ENCODE results near the gene SNX9. TPM values are rescaled to one million over a fixed set of nuclear protein-coding genes. Genes with fewer than 3 reads are reported as not detected.

Gene SNX9
- polyA plus RNA-seq, 2 of the 4 experiments (the other 2 are of a cell fraction) = 13.9 to 29.8 TPM

DNA sequence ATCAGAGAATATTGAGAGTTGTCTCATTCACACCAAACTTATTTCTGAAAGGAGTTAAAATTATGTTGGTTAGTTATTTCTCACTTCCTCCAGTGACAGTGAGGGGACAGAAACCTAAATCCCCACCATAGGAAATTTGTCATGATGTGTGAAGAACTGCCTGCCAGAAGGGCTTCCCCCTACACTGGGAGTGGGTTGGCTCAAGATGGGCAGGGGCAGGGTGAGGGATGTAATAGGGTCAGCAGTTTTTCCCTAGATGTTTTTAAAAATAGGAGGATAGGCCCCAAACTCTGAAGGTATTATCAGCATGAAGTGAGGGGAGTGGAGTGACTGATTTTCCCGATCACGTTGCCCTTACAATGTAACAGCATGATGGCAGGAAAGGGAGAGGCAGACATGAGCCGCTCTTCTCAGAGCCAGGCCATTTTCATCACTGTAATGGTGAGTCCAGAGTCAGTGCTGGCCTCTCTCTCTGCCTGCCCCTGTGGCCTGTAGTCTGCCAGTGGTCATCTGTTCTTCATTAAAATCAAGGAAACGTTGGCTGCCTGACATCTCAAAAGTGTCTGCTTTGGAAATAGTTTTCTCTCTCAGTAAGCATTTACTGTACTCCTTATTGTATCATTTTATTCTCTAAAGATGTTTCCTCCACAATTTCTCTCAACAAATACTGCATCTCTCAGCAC lies 98.8 kb downstream of the SNX9 start:
- H3K27ac ChIP-seq = no peak overlapping the region
- ChIA-PET CTCF (no interaction called here), POLR2A (no interaction called here)
- FAIRE-seq (no peak), ATAC-seq (no peak), DNase-seq (ENCODE audit: low read depth in 1 of 2, low spot score in 1 of 2) (no peak)
- H3K9me3 ChIP-seq = no peaks in the 10 kb centered on the region
- WGBS (ENCODE audit: missing lambda C conversion rate) = 91% methylated on average over 4 of the region's 4 CpGs
- TF ChIP-seq SMC3 (IDR thresholded peaks at IDR 0.05) = no peak
- TF ChIP-seq NR3C1 (IDR thresholded peaks at IDR 0.05) = no peak
- no peak for TF ChIP-seq SREBF2 (IDR thresholded peaks at IDR 0.05)
- TF ChIP-seq CEBPB (IDR thresholded peaks at IDR 0.05) = no peak
- TF ChIP-seq RNF2 (IDR thresholded peaks at IDR 0.05; ENCODE audit: borderline replicate concordance, low read depth) = no peak
- TF ChIP-seq NFE2L2 (conservative IDR thresholded peaks at IDR 0.05; ENCODE audit: low read length) = no peak
- TF ChIP-seq EHF (CRISPR knock-in tag; IDR thresholded peaks at IDR 0.05) = no peak
- TF ChIP-seq CHD2 (IDR thresholded peaks at IDR 0.05; ENCODE audit: low read length, partially characterized antibody) = no peak
- TF ChIP-seq POLR2A (IDR thresholded peaks at IDR 0.05; ENCODE audit: low read length) = no peak
- TF ChIP-seq JUNB (IDR thresholded peaks at IDR 0.05) = no peak
- no peak for TF ChIP-seq FOSL2 (IDR thresholded peaks at IDR 0.05)
- no peak for TF ChIP-seq FOSL2 (CRISPR knock-in tag; IDR thresholded peaks at IDR 0.05)
- TF ChIP-seq RAD21 (conservative IDR thresholded peaks at IDR 0.05 in 1 of 2, IDR thresholded peaks at IDR 0.05 in 1 of 2) = no peak
- H3K4me2 ChIP-seq = no peak overlapping the region
- no peak overlapping the region for H3K4me3 ChIP-seq
- H3K4me1 ChIP-seq = no peaks in the 10 kb centered on the region

GRCh38 chr6:157925771-157926170 lies 102.7 kb downstream of the SNX9 start:
- no peak for ATAC-seq
- POLR2A ChIA-PET = no interaction called here
- no peak for FAIRE-seq

More at GRCh38 chr6:157925771-157926170, 102.7 kb downstream of the SNX9 start:
- no peak overlapping the region for H3K4me3 ChIP-seq
- H3K4me2 ChIP-seq = no peak overlapping the region
- CTCF ChIA-PET = no interaction called here
- no peaks in the 10 kb centered on the region for H3K9me3 ChIP-seq
- no peak overlapping the region for H3K27ac ChIP-seq
- DNase-seq (ENCODE audit: low read depth in 1 of 2, low spot score in 1 of 2) = no peak
- WGBS (ENCODE audit: missing lambda C conversion rate) = 93% methylated on average over 2 of the region's 2 CpGs
- TF ChIP-seq HOXA7 (CRISPR knock-in tag; IDR thresholded peaks at IDR 0.05) (no peak), PHF8 (IDR thresholded peaks at IDR 0.05; ENCODE audit: borderline replicate concordance, low read depth) (no peak), HOXB5 (CRISPR knock-in tag; IDR thresholded peaks at IDR 0.05) (no peak), MYC (IDR thresholded peaks at IDR 0.05; ENCODE audit: borderline replicate concordance, low read length) (no peak), ZC3H11A (IDR thresholded peaks at IDR 0.05) (no peak), TFCP2L1 (CRISPR knock-in tag; IDR thresholded peaks at IDR 0.05) (no peak), ZSCAN20 (CRISPR knock-in tag; IDR thresholded peaks at IDR 0.05) (no peak), HES2 (IDR thresholded peaks at IDR 0.05) (no peak), FOSL2 (IDR thresholded peaks at IDR 0.05) (no peak), FOSL2 (CRISPR knock-in tag; IDR thresholded peaks at IDR 0.05) (no peak), NPAS2 (CRISPR knock-in tag; IDR thresholded peaks at IDR 0.05; ENCODE audit: borderline replicate concordance) (no peak), FOSB (CRISPR knock-in tag; IDR thresholded peaks at IDR 0.05) (no peak), EHF (CRISPR knock-in tag; IDR thresholded peaks at IDR 0.05) (no peak), RFX5 (IDR thresholded peaks at IDR 0.05) (no peak), RAD21 (conservative IDR thresholded peaks at IDR 0.05 in 1 of 2, IDR thresholded peaks at IDR 0.05 in 1 of 2) (no peak), KDM1A (IDR thresholded peaks at IDR 0.05; ENCODE audit: low read depth) (no peak), ATOH8 (CRISPR knock-in tag; IDR thresholded peaks at IDR 0.05; ENCODE audit: low read depth) (no peak), HDAC2 (IDR thresholded peaks at IDR 0.05) (no peak)
- TF ChIP-seq, protein P1, sequence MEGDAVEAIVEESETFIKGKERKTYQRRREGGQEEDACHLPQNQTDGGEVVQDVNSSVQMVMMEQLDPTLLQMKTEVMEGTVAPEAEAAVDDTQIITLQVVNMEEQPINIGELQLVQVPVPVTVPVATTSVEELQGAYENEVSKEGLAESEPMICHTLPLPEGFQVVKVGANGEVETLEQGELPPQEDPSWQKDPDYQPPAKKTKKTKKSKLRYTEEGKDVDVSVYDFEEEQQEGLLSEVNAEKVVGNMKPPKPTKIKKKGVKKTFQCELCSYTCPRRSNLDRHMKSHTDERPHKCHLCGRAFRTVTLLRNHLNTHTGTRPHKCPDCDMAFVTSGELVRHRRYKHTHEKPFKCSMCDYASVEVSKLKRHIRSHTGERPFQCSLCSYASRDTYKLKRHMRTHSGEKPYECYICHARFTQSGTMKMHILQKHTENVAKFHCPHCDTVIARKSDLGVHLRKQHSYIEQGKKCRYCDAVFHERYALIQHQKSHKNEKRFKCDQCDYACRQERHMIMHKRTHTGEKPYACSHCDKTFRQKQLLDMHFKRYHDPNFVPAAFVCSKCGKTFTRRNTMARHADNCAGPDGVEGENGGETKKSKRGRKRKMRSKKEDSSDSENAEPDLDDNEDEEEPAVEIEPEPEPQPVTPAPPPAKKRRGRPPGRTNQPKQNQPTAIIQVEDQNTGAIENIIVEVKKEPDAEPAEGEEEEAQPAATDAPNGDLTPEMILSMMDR (IDR thresholded peaks at IDR 0.05) = no peak
- TF ChIP-seq, protein P2, sequence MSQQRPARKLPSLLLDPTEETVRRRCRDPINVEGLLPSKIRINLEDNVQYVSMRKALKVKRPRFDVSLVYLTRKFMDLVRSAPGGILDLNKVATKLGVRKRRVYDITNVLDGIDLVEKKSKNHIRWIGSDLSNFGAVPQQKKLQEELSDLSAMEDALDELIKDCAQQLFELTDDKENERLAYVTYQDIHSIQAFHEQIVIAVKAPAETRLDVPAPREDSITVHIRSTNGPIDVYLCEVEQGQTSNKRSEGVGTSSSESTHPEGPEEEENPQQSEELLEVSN (IDR thresholded peaks at IDR 0.05; ENCODE audit: borderline replicate concordance, low read depth) = no peak
- H3K4me1 ChIP-seq = no peaks in the 10 kb centered on the region

Data from A549 (cell line).